ENCODE data around the gene NFIA. TPM values are rescaled to one million over a fixed set of nuclear protein-coding genes. Genes with fewer than 3 reads are reported as not detected.

NFIA gene
- total RNA-seq: 8.3 and 13.6 TPM in 2 replicates

GRCh38 chr1:61082311-61083012 lies at the start of gene NFIA:
NFIA (plus strand) TSS chr1:61082561.

All from smooth muscle cell of the pulmonary artery (primary cell).